ENCODE data around the gene AMN1.

GRCh38 chr12:31729705-31730104 is 884 bp upstream of the AMN1 start:
- TF ChIP-seq CTCF (IDR thresholded peaks at IDR 0.05; ENCODE audit: low read depth, low read length, poor library complexity, severe bottlenecking) = no peak
- no peak for TF ChIP-seq EZH2phosphoT487 (IDR thresholded peaks at IDR 0.05; ENCODE audit: borderline replicate concordance, low read length)
